MG63 (cell line): ENCODE measurements around the gene ZWILCH. TPM values are rescaled to one million over a fixed set of nuclear protein-coding genes. Genes with fewer than 3 reads are reported as not detected.
A peak's percentile ranks its signal among the peaks of the same experiment; 100 is the strongest.
"Not testable (repeated sequence)": the region's sequence is repeated elsewhere in the genome, so short reads cannot be mapped to it uniquely, and the experiment has no call there.

Experiments
- DNase-seq: peaks from one replicate; pipeline ENCODE4 v3.0.0-alpha.2; 2020
- H3K27me3 ChIP-seq: fragments of 250-450 bp; sonication (Bioruptor Pico); 2 replicates; pipeline ENCODE4 v1.5.1; 2020; ENCODE audit warnings: mild to moderate bottlenecking, moderate library complexity
- H3K36me3 ChIP-seq: fragments of 250-450 bp; sonication (Bioruptor Pico); 2 replicates; pipeline ENCODE4 v1.5.1; 2020; ENCODE audit warnings: mild to moderate bottlenecking, moderate library complexity
- H3K4me3 ChIP-seq: fragments of 250-450 bp; sonication (Bioruptor Pico); 2 replicates; pipeline ENCODE4 v1.5.1; 2020; ENCODE audit warnings: mild to moderate bottlenecking, moderate library complexity
- H3K9me3 ChIP-seq: fragments of 250-450 bp; sonication (Bioruptor Pico); 2 replicates; pipeline ENCODE4 v1.5.1; 2020; ENCODE audit warnings: mild to moderate bottlenecking, moderate library complexity
- total RNA-seq: library from RNA; depleted of rRNA; stranded (reverse); fragments of >200 nt; shearing (Covaris generic); gene quantifications from 2 replicates; pipeline ENCODE4 v1.2.3, GENCODE V29; 2014; ENCODE audit warnings: low replicate concordance

Gene ZWILCH
- total RNA-seq, 1 experiment from 2014 or later = 36.4 TPM

- H3K36me3 ChIP-seq = peaks cover 46% of the 10 kb centered on the region
- H3K4me3 ChIP-seq = no peak overlapping the region
- no peak for DNase-seq
- no peaks in the 10 kb centered on the region for H3K9me3 ChIP-seq
- H3K27me3 ChIP-seq = no peaks in the 10 kb centered on the region
Measured at GRCh38 chr15:66481107-66481856, 23.8 kb upstream of the ZWILCH start.

GRCh38 chr15:66482539-66482938 is 22.6 kb upstream of the ZWILCH start:
- no peak for DNase-seq
- Histone ChIP-seq H3K4me3 (no peak overlapping the region), H3K27me3 (no peaks in the 10 kb centered on the region), H3K9me3 (no peaks in the 10 kb centered on the region), H3K36me3 (peaks cover 59% of the 10 kb centered on the region)

GRCh38 chr15:66483131-66483566 is 22.0 kb upstream of the ZWILCH start:
- peak; percentile 96 for DNase-seq
- Histone ChIP-seq H3K9me3 (no peaks in the 10 kb centered on the region), H3K36me3 (peaks cover 63% of the 10 kb centered on the region), H3K27me3 (no peaks in the 10 kb centered on the region), H3K4me3 (no peak overlapping the region)

GRCh38 chr15:66484539-66485112 is 20.5 kb upstream of the ZWILCH start:
- Histone ChIP-seq H3K4me3 (no peak overlapping the region), H3K27me3 (no peaks in the 10 kb centered on the region), H3K36me3 (peaks cover 69% of the 10 kb centered on the region), H3K9me3 (no peaks in the 10 kb centered on the region)
- DNase-seq = no peak

- no peaks in the 10 kb centered on the region for H3K27me3 ChIP-seq
- no peak for DNase-seq
- no peak overlapping the region for H3K4me3 ChIP-seq
- H3K9me3 ChIP-seq = no peaks in the 10 kb centered on the region
- peaks cover 79% of the 10 kb centered on the region for H3K36me3 ChIP-seq
Measured at GRCh38 chr15:66486887-66487286, 18.2 kb upstream of the ZWILCH start.

- Histone ChIP-seq H3K27me3 (no peaks in the 10 kb centered on the region), H3K36me3 (peaks cover 87% of the 10 kb centered on the region), H3K9me3 (no peaks in the 10 kb centered on the region), H3K4me3 (no peak overlapping the region)
- DNase-seq = no peak
Measured at GRCh38 chr15:66488525-66488924, 16.6 kb upstream of the ZWILCH start.

GRCh38 chr15:66489179-66489791 is 15.8 kb upstream of the ZWILCH start:
- no peaks in the 10 kb centered on the region for H3K27me3 ChIP-seq
- H3K36me3 ChIP-seq = peaks cover 89% of the 10 kb centered on the region
- H3K4me3 ChIP-seq = no peak overlapping the region
- DNase-seq = peak; percentile 91
- no peaks in the 10 kb centered on the region for H3K9me3 ChIP-seq

GRCh38 chr15:66491846-66492245 is 13.3 kb upstream of the ZWILCH start:
- Histone ChIP-seq H3K4me3 (no peak overlapping the region), H3K27me3 (no peaks in the 10 kb centered on the region), H3K9me3 (no peaks in the 10 kb centered on the region), H3K36me3 (peaks cover 88% of the 10 kb centered on the region)
- no peak for DNase-seq

GRCh38 chr15:66494262-66494661 is 10.9 kb upstream of the ZWILCH start:
- Histone ChIP-seq H3K27me3 (no peaks in the 10 kb centered on the region), H3K9me3 (no peaks in the 10 kb centered on the region), H3K36me3 (peaks cover 96% of the 10 kb centered on the region), H3K4me3 (no peak overlapping the region)
- DNase-seq = no peak

GRCh38 chr15:66496951-66497501 is 8.1 kb upstream of the ZWILCH start:
- peaks cover 99% of the 10 kb centered on the region for H3K36me3 ChIP-seq

GRCh38 chr15:66497502-66498455 is 7.3 kb upstream of the ZWILCH start, which contains the start of gene SNAPC5:
Gene SNAPC5 (minus strand): TSS chr15:66497762. CDS start chr15:66497731, 31 bp downstream.
- Histone ChIP-seq H3K36me3 (peaks cover 99% of the 10 kb centered on the region), H3K4me3 (peak within 1 kb of the TSS; percentile 55), H3K9me3 (no peaks in the 10 kb centered on the region), H3K27me3 (no peaks in the 10 kb centered on the region)
- peak; percentile 93 for DNase-seq

More at GRCh38 chr15:66496951-66497501, 8.1 kb upstream of the ZWILCH start:
- no peak for DNase-seq
- H3K9me3 ChIP-seq = no peaks in the 10 kb centered on the region
- H3K4me3 ChIP-seq = peak overlapping the region; percentile 55
- H3K27me3 ChIP-seq = no peaks in the 10 kb centered on the region

GRCh38 chr15:66498501-66499386 is 6.4 kb upstream of the ZWILCH start:
- peaks cover 99% of the 10 kb centered on the region for H3K36me3 ChIP-seq
- no peaks in the 10 kb centered on the region for H3K27me3 ChIP-seq
- H3K9me3 ChIP-seq = no peaks in the 10 kb centered on the region
- no peak overlapping the region for H3K4me3 ChIP-seq
- no peak for DNase-seq

GRCh38 chr15:66500346-66500745 is 4.8 kb upstream of the ZWILCH start:
- not testable (repeated sequence) for DNase-seq, H3K27me3 ChIP-seq, H3K9me3 ChIP-seq, H3K4me3 ChIP-seq
- peaks cover 91% of the 10 kb centered on the region for H3K36me3 ChIP-seq

GRCh38 chr15:66502491-66502890 is 2.6 kb upstream of the ZWILCH start:
- Histone ChIP-seq H3K27me3 (no peaks in the 10 kb centered on the region), H3K9me3 (no peaks in the 10 kb centered on the region), H3K36me3 (peaks cover 70% of the 10 kb centered on the region), H3K4me3 (peak overlapping the region; percentile 95)
- DNase-seq = no peak

GRCh38 chr15:66503041-66503648 is 2.0 kb upstream of the ZWILCH start:
- Histone ChIP-seq H3K4me3 (peak overlapping the region; percentile 95), H3K36me3 (peaks cover 64% of the 10 kb centered on the region)
- not testable (repeated sequence) for DNase-seq, H3K9me3 ChIP-seq, H3K27me3 ChIP-seq
